Activated T-cell treated with anti-CD3 and anti-CD28 coated beads, Interleukin-2, amount 50 U/mL, for 24 hours (primary cell): ENCODE results near the gene RASAL2.

Experiments
- DNase-seq: peaks from one replicate; pipeline ENCODE4 v3.0.0-alpha.2; 2020
- H3K27ac Mint-ChIP-seq: 2 replicates; pipeline ENCODE4 v1.8.0; 2020; ENCODE audit warnings: mild to moderate bottlenecking, mixed read lengths
- H3K27me3 Mint-ChIP-seq: 2 replicates; pipeline ENCODE4 v1.8.0; 2020; ENCODE audit warnings: mixed read lengths
- H3K36me3 Mint-ChIP-seq: 2 replicates; pipeline ENCODE4 v1.8.0; 2020; ENCODE audit warnings: low read depth, mixed read lengths
- H3K4me1 Mint-ChIP-seq: 2 replicates; pipeline ENCODE4 v1.8.0; 2020; ENCODE audit warnings: low read depth, mixed read lengths
- H3K4me3 Mint-ChIP-seq: 2 replicates; pipeline ENCODE4 v1.8.0; 2020; ENCODE audit warnings: mild to moderate bottlenecking, moderate library complexity, mixed read lengths
- H3K9me3 Mint-ChIP-seq: 2 replicates; pipeline ENCODE4 v1.8.0; 2020; ENCODE audit warnings: mixed read lengths

Gene RASAL2

GRCh38 chr1:178486100-178487069 lies 392.5 kb downstream of the RASAL2 start:
- Mint-ChIP-seq H3K27me3 (peaks cover 18% of the 10 kb centered on the region), H3K9me3 (no peaks in the 10 kb centered on the region), H3K4me3 (no peak overlapping the region), H3K36me3 (no peaks in the 10 kb centered on the region), H3K27ac (no peak overlapping the region), H3K4me1 (no peaks in the 10 kb centered on the region)
- DNase-seq, result no peak

- H3K27ac Mint-ChIP-seq, result no peak overlapping the region
- H3K27me3 Mint-ChIP-seq, result peaks cover 18% of the 10 kb centered on the region
- DNase-seq, result no peak
- H3K9me3 Mint-ChIP-seq, result no peaks in the 10 kb centered on the region
- H3K4me1 Mint-ChIP-seq, result no peaks in the 10 kb centered on the region
- no peak overlapping the region for H3K4me3 Mint-ChIP-seq
- H3K36me3 Mint-ChIP-seq, result no peaks in the 10 kb centered on the region
Observed at GRCh38 chr1:178487070-178487615, 393.2 kb downstream of the RASAL2 start.

DNA sequence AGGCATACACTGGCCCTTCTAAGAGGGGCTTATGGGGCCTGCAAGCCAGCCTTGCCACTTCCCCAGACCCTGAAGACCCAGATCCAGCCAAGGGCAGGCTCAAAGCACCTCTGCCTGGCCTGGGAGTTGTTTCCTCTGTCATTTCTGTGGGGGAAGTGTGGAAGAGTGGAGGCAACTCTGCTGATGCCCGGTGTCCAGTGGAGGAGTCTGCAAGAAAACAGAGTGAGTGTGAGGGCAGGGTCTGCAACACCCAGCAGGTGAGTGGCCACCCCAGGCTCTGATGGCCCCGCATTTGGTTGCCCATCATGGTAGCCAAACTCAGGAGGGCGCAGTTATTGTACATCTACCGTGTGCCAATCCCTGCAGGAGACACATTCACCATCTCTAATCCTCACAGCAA lies 394.5 kb downstream of the RASAL2 start:
- Mint-ChIP-seq H3K9me3 (no peaks in the 10 kb centered on the region), H3K27me3 (peaks cover 18% of the 10 kb centered on the region), H3K27ac (no peak overlapping the region), H3K4me1 (no peaks in the 10 kb centered on the region), H3K36me3 (no peaks in the 10 kb centered on the region), H3K4me3 (no peak overlapping the region)
- DNase-seq, result no peak

GRCh38 chr1:178489399-178489798 lies 395.5 kb downstream of the RASAL2 start:
- H3K27me3 Mint-ChIP-seq, result peaks cover 18% of the 10 kb centered on the region
- no peak overlapping the region for H3K4me3 Mint-ChIP-seq
- H3K27ac Mint-ChIP-seq, result no peak overlapping the region
- DNase-seq, result no peak
- H3K4me1 Mint-ChIP-seq, result no peaks in the 10 kb centered on the region
- H3K9me3 Mint-ChIP-seq, result no peaks in the 10 kb centered on the region
- H3K36me3 Mint-ChIP-seq, result no peaks in the 10 kb centered on the region

DNA sequence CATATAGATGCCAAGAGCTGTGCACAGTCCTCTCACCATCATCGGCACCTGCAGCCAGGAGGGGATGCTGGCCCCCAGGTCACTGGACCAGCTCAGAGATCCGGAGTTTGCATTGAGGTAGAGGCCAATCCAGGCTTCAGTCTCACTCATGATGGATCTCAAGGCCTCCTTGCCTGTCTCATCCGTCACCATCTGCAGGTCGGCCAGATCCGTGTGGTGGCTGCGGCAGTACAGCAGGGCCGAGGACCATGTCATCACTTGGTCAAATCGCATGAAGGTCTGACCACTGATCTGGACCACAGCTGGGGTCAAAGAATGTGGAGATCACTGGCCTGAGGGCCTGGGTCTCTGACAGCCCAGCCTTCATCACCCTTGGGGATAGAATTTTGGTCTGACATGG lies 396.2 kb downstream of the RASAL2 start:
- no peak for DNase-seq
- no peaks in the 10 kb centered on the region for H3K36me3 Mint-ChIP-seq
- H3K27ac Mint-ChIP-seq, result no peak overlapping the region
- H3K27me3 Mint-ChIP-seq, result peaks cover 18% of the 10 kb centered on the region
- H3K4me1 Mint-ChIP-seq, result no peaks in the 10 kb centered on the region
- no peak overlapping the region for H3K4me3 Mint-ChIP-seq
- H3K9me3 Mint-ChIP-seq, result no peaks in the 10 kb centered on the region

DNA sequence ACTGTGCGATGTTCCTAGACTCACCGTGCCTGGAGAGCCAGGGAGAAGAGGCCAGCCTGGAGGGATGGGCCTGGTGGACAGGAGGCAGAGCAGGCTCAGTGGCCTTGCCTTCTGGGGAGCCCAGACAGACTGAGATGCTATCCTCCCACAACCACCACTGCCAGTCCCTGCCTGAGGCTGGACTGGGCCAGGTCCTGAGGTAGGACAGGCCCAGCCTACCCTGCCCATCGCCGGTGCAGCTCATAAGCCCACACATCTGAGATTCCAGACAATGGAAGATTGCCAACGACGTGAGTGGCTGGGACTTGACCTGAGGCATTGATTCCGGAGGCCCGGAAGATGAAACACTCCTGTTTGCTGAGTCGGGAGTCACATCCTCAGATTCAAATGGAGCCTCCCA lies 397.1 kb downstream of the RASAL2 start:
- H3K36me3 Mint-ChIP-seq, result no peaks in the 10 kb centered on the region
- no peak overlapping the region for H3K27ac Mint-ChIP-seq
- H3K9me3 Mint-ChIP-seq, result no peaks in the 10 kb centered on the region
- peaks cover 18% of the 10 kb centered on the region for H3K27me3 Mint-ChIP-seq
- no peak overlapping the region for H3K4me3 Mint-ChIP-seq
- H3K4me1 Mint-ChIP-seq, result no peaks in the 10 kb centered on the region
- DNase-seq, result no peak

DNA sequence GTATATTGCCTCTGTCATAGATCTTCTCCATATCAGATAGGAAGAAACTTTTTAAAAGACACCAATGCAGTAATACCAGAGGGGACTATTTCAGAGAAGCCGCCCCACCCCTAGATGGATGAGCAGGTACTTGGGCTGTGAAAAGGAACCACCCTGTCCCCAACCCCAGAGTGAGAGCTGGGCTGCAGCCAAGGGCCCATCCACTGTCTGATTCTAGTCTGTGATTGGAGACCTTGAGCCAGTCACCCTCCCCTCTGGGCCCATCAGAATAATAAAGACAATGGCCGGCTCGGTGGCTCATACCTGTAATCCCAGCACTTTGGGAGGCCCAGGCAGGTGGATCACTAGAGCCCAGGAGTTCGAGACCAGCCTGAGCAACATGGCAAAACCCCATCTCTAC lies 397.8 kb downstream of the RASAL2 start:
- H3K9me3 Mint-ChIP-seq, result no peaks in the 10 kb centered on the region
- H3K4me1 Mint-ChIP-seq, result no peaks in the 10 kb centered on the region
- no peaks in the 10 kb centered on the region for H3K36me3 Mint-ChIP-seq
- no peak overlapping the region for H3K27ac Mint-ChIP-seq
- H3K4me3 Mint-ChIP-seq, result no peak overlapping the region
- peaks cover 18% of the 10 kb centered on the region for H3K27me3 Mint-ChIP-seq
- DNase-seq, result no peak

GRCh38 chr1:178492341-178492740 lies 398.4 kb downstream of the RASAL2 start:
- H3K4me1 Mint-ChIP-seq, result no peaks in the 10 kb centered on the region
- no peak overlapping the region for H3K4me3 Mint-ChIP-seq
- peaks cover 14% of the 10 kb centered on the region for H3K27me3 Mint-ChIP-seq
- no peak for DNase-seq
- no peak overlapping the region for H3K27ac Mint-ChIP-seq
- no peaks in the 10 kb centered on the region for H3K9me3 Mint-ChIP-seq
- H3K36me3 Mint-ChIP-seq, result no peaks in the 10 kb centered on the region

DNA sequence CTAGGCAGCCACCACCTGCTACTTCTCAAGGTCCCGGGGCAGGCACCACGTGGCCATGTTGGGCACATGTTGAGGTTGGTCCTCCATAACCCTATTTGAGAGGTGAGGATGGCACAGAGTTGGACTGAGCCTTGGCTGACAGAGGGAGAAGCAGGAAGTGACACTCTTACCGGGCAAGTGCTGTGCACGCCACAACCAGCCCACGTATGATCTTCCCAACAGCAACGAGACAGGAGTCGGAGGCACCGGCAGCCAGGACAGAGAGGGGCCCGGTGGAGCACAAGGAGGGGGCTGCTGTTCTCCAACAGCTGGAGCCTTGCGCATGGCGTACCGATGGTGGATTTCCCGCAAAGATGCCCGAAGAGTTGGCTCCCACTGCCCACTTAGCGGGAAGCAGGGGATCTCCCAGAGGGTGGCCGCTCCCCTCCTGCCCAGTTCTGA lies 399.4 kb downstream of the RASAL2 start:
- H3K36me3 Mint-ChIP-seq, result no peaks in the 10 kb centered on the region
- H3K4me3 Mint-ChIP-seq, result no peak overlapping the region
- peaks cover 5% of the 10 kb centered on the region for H3K27me3 Mint-ChIP-seq
- H3K9me3 Mint-ChIP-seq, result no peaks in the 10 kb centered on the region
- H3K27ac Mint-ChIP-seq, result no peak overlapping the region
- DNase-seq, result no peak
- H3K4me1 Mint-ChIP-seq, result no peaks in the 10 kb centered on the region

GRCh38 chr1:178494569-178494971 lies 400.7 kb downstream of the RASAL2 start:
- Mint-ChIP-seq H3K4me3 (no peak overlapping the region), H3K36me3 (no peaks in the 10 kb centered on the region), H3K27ac (no peak overlapping the region), H3K27me3 (no peaks in the 10 kb centered on the region), H3K4me1 (no peaks in the 10 kb centered on the region), H3K9me3 (no peaks in the 10 kb centered on the region)
- no peak for DNase-seq

GRCh38 chr1:178495158-178495557 lies 401.3 kb downstream of the RASAL2 start:
- no peak for DNase-seq
- H3K27me3 Mint-ChIP-seq, result no peaks in the 10 kb centered on the region

GRCh38 chr1:178495741-178496409 lies 402.0 kb downstream of the RASAL2 start:
- H3K4me1 Mint-ChIP-seq, result no peaks in the 10 kb centered on the region
- H3K27me3 Mint-ChIP-seq, result no peaks in the 10 kb centered on the region
- H3K27ac Mint-ChIP-seq, result no peak overlapping the region
- H3K9me3 Mint-ChIP-seq, result no peaks in the 10 kb centered on the region
- no peak for DNase-seq
- H3K4me3 Mint-ChIP-seq, result no peak overlapping the region
- no peaks in the 10 kb centered on the region for H3K36me3 Mint-ChIP-seq

More at GRCh38 chr1:178495158-178495557, 401.3 kb downstream of the RASAL2 start:
- Mint-ChIP-seq H3K9me3 (no peaks in the 10 kb centered on the region), H3K27ac (no peak overlapping the region), H3K36me3 (no peaks in the 10 kb centered on the region), H3K4me3 (no peak overlapping the region), H3K4me1 (no peaks in the 10 kb centered on the region)

DNA sequence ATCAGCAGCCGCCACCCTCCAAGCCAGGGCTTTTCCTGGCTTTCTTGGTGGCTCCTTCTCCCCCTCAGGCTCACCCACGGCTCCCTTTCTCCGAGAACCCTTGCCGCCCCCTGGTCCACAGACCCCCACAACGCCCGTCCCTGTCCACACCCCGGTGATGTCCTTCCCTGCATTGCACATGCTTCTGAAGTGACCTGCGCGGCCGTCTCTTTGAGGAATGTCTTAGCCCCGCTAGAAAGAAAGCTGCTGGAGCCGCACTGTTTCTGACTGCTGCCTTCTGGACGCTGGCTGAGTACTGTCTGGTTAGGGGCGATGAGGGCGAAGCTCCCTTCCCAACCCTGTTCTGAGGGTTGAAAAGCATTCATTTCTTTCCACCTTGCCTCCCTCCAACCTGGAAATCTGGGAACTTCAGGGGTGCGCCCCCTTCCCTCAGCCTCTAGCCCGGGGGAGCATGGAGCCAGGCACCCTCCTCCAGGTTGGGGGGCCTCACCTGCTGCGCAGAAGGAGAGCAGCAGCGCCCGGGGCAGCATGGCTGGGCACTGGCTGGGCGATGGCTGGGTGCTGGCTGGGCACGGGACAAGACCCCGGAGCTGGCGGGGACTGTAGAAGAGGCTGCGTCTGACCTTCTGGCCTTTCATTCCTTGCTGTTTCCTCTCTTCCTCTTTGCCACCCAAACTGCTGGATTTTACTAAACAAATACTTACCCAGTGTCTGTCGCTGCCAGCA lies 402.7 kb downstream of the RASAL2 start, which contains the start of gene CLEC20A:
Gene CLEC20A (minus strand): TSS at position 555 of the 726 bp plus-strand sequence. CDS start 25 bp downstream, at position 530.
- Mint-ChIP-seq H3K9me3 (no peaks in the 10 kb centered on the region), H3K4me3 (no peak within 1 kb of the TSS), H3K27ac (no peak within 1 kb of the TSS), H3K36me3 (no peaks in the 10 kb centered on the region), H3K4me1 (no peaks in the 10 kb centered on the region), H3K27me3 (no peaks in the 10 kb centered on the region)
- DNase-seq, result no peak

DNA sequence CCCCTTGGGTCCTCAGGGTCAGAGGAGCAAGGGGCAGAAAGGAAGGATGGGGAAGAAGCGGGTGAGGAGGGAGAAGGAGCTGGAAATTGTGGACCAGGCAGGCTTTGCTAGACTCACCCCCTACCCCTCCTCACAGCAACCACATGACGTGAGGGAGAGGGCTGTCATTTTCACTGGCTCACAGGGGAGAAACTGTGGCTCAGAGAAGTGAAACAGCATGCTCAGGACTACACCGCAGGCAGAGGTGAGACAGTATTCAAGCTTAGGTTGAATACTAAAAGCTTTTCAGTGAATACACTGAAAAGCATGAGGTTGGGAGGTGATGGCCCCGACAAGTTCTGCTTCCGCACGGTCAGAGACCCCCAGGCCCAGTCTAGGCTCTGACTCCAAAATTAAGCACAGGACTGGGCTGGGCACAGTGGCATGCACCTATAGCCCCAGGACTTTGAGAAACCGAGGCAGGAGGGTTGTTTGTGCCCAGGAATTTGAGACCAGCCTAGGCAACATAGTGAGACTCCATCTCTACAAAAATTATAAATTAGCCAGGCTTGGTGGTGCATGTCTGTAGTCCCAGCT lies 404.1 kb downstream of the RASAL2 start:
- H3K4me1 Mint-ChIP-seq, result no peaks in the 10 kb centered on the region
- no peak overlapping the region for H3K27ac Mint-ChIP-seq
- H3K9me3 Mint-ChIP-seq, result no peaks in the 10 kb centered on the region
- peaks cover 4% of the 10 kb centered on the region for H3K27me3 Mint-ChIP-seq
- DNase-seq, result no peak
- H3K4me3 Mint-ChIP-seq, result no peak overlapping the region
- H3K36me3 Mint-ChIP-seq, result no peaks in the 10 kb centered on the region
